Activated T-cell treated with anti-CD3 and anti-CD28 coated beads, Interleukin-2, amount 50 U/mL, for 24 hours (primary cell): Measurements from ENCODE around the gene LY6G5B.

Source experiments
- DNase-seq: peaks from one replicate; pipeline ENCODE4 v3.0.0-alpha.2; 2020
- H3K27ac Mint-ChIP-seq: 2 replicates; pipeline ENCODE4 v1.8.0; 2020; ENCODE audit warnings: mild to moderate bottlenecking, mixed read lengths
- H3K27me3 Mint-ChIP-seq: 2 replicates; pipeline ENCODE4 v1.8.0; 2020; ENCODE audit warnings: mixed read lengths
- H3K36me3 Mint-ChIP-seq: 2 replicates; pipeline ENCODE4 v1.8.0; 2020; ENCODE audit warnings: low read depth, mixed read lengths
- H3K4me1 Mint-ChIP-seq: 2 replicates; pipeline ENCODE4 v1.8.0; 2020; ENCODE audit warnings: low read depth, mixed read lengths
- H3K4me3 Mint-ChIP-seq: 2 replicates; pipeline ENCODE4 v1.8.0; 2020; ENCODE audit warnings: mild to moderate bottlenecking, moderate library complexity, mixed read lengths
- H3K9me3 Mint-ChIP-seq: 2 replicates; pipeline ENCODE4 v1.8.0; 2020; ENCODE audit warnings: mixed read lengths

The LY6G5B gene

DNA sequence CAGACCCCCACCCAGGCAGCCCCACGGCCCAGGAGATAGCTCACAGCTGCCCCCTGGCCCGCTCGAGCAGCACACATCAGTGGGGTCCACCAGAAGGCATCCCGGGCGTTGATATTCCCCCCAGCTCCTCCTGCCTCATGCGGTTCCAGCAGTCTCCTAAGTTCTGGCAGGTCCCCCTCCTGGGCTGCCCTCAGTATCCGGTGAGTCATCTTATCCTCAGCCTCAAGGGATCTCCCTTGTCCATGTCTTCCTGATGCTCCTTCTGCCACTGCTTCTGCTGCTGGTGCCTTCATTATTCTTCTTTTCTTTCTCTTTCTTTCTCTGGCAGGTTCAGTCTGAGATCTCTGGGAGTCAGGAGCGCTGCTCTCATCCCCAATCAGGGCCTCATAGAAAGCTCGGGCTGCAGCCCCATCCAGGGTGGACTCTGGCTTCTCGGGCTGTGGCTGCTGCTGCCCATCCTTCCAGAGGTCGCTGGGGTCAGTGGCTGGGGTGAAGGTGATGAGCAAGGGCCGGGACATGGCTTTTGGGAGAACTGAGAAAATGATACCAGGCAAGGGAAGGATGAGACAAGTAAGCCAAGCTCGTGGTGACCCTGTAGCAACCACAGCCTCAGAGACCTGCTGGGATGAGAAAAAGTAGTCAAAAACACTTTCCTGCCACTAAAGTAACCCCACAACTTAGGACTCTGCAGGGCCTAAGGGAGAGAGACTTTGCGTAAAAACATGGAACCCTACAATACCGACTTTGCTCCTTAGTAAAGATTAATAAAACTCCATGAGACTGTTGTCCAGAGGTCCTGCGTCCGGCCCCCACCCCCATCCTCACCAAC is 5.6 kb upstream of the LY6G5B start:
- Mint-ChIP-seq H3K27ac (peak overlapping the region; percentile 97), H3K9me3 (no peaks in the 10 kb centered on the region), H3K4me3 (peak overlapping the region; percentile 89), H3K4me1 (peaks cover 78% of the 10 kb centered on the region), H3K27me3 (no peaks in the 10 kb centered on the region), H3K36me3 (peaks cover 98% of the 10 kb centered on the region)
- no peak for DNase-seq

DNA sequence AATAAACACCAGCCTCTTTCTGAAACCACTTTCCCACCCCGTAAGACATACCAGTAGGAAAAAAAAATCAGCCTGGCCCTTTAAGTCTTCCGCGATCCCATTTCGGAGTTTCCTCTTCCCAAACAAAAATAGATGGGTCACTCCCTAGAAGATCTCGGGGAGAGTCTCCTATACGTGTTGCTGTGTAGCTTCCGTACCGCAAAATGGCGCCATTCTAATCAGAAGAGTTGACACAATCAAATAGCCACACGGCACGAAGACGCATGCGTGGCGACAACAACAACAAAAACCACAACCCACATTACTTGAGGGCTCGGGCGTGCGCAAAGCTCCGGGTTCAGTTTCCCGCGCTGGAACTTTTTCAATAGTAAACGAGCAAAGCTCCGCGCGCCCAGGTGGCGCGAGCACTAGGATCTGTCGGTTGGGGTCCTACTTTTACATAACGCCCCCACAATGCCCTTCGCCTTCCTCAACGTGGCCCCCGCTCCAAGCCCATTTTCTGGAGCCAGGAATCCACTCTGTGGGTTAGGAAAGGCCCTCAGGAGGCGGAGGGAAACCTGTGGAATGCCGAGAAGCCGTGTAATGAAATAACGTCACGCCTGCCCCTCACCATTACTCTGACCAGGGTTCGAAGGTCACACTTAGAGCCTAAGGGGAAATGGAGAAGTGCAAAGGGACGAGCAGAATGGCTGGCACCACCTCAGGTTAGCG is 4.8 kb upstream of the LY6G5B start, which contains the start of gene GPANK1:
Gene GPANK1, minus strand, starts transcription at position 208 of the 711 bp plus-strand sequence. CDS start 519 bp downstream, outside the sequence.
- H3K4me3 Mint-ChIP-seq: peak within 1 kb of the TSS; percentile 89
- no peaks in the 10 kb centered on the region for H3K27me3 Mint-ChIP-seq
- no peaks in the 10 kb centered on the region for H3K9me3 Mint-ChIP-seq
- peak within 1 kb of the TSS; percentile 97 for H3K27ac Mint-ChIP-seq
- H3K4me1 Mint-ChIP-seq: peaks cover 76% of the 10 kb centered on the region
- peaks cover 98% of the 10 kb centered on the region for H3K36me3 Mint-ChIP-seq
- DNase-seq: peak; percentile 86

DNA sequence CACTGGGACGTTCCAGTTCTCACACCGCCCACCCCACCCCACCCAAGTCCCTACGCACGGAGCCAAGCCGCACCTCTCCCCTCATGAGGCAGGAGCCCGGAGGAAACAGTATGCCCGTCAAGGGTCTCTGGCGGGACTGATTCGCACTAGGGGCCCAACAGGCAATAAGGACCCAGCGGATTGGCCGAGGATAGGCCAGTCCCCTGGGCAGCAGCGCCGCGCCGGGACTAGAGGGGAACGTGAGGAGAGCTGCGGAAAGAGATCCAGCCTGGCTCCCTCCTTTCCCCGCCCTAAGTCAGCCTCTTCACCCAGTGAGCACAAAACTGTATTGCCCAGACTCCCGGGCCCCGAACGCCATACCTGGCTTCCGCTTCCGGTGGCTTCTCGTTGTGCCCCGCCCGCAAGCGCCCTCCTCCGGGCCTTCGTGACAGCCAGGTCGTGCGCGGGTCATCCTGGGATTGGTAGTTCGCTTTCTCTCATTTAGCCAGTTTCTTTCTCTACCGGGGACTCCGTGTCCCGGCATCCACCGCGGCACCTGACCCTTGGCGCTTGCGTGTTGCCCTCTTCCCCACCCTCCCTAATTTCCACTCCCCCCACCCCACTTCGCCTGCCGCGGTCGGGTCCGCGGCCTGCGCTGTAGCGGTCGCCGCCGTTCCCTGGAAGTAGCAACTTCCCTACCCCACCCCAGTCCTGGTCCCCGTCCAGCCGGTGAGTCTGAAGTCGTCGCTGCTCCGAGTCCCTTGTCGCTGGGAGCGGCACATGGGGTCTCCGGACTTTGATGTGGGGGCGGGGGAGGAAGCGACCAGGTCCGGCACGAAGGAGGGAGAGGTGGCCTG is 4.1 kb upstream of the LY6G5B start, which contains the start of gene CSNK2B:
Gene CSNK2B, plus strand, starts transcription at position 580 of the 836 bp plus-strand sequence. CDS start 752 bp downstream, outside the sequence.
- Mint-ChIP-seq H3K9me3 (no peaks in the 10 kb centered on the region), H3K36me3 (peaks cover 100% of the 10 kb centered on the region), H3K27ac (peak within 1 kb of the TSS; percentile 97), H3K4me1 (peaks cover 74% of the 10 kb centered on the region), H3K4me3 (peak within 1 kb of the TSS; percentile 89), H3K27me3 (no peaks in the 10 kb centered on the region)
- peak; percentile 97 for DNase-seq

DNA sequence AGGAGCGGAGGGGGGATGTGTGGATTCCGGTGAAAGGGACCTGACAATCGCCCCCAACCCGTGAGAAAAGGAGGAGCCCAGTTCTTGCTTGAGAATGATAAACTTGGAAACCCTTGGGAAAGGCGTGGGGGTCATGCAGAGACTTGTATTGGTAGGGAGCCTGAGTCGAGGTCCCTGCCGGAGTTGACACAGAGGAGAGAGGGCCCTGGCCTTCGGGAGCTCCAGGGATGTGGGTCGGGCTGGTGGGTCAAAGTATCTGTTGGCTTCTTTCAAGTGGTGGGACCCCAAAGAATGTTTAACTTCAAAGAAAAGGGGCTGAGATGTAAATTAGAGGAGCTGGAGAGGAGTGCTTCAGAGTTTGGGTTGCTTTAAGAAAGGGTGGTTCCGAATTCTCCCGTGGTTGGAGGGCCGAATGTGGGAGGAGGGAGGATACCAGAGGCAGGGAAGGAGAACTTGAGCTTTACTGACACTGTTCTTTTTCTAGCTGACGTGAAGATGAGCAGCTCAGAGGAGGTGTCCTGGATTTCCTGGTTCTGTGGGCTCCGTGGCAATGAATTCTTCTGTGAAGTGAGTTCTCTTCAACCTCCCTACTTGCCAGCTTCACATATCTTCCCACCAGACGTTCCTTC is 3.3 kb upstream of the LY6G5B start:
- peak overlapping the region; percentile 89 for H3K4me3 Mint-ChIP-seq
- DNase-seq: no peak
- peaks cover 100% of the 10 kb centered on the region for H3K36me3 Mint-ChIP-seq
- H3K27me3 Mint-ChIP-seq: no peaks in the 10 kb centered on the region
- peaks cover 67% of the 10 kb centered on the region for H3K4me1 Mint-ChIP-seq
- peak overlapping the region; percentile 97 for H3K27ac Mint-ChIP-seq
- no peaks in the 10 kb centered on the region for H3K9me3 Mint-ChIP-seq

DNA sequence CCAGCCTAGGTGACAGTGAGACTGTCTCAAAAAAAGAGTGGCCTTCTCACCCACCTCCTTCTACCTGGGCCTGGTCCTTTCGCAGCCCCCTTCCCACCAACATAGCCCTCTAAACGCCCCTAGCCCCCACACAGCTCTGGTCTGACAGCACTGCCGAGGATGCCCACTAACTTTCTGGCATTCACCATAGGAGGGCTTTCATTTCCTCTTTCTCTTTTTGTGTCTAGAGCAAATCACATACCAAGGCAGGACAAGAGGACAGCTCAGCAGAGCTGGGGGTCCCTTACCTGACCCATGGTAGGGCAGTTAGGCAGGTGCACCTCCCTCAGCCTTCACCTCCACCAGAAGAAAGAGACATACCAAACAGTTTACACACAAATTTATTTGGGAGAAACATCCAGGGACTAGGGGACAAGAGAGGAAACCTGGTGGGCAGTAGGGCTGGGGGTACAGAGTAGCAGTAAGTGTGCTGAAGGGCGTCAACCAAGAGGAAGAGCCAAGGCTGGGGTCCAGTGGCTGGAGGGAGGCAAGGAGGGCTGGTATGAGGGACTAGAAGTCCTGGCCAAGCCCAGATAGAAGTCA is 6.6 kb downstream of the LY6G5B start:
- Mint-ChIP-seq H3K27me3 (no peaks in the 10 kb centered on the region), H3K4me1 (peaks cover 14% of the 10 kb centered on the region), H3K4me3 (no peak overlapping the region), H3K27ac (peak overlapping the region; percentile 9), H3K9me3 (no peaks in the 10 kb centered on the region), H3K36me3 (peaks cover 37% of the 10 kb centered on the region)
- DNase-seq: no peak

DNA sequence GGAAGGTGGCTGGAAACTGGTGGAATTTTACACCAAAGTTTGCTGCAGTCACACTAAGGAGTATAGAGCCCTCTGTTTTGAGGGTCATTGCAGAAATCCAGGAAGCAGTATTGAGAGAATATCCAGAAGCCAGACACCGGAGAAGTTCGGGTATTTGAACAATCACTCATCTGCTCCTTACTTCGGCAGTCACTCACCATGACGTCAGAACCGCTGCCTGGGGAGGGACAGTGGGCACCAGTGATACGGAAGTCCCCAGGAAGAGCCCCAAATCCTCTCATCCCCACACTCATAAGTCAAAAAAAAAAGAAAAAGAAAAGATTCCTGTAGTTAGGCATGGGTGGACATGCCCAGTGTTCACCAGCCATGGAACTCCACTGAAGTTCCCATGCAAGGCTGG is 7.1 kb downstream of the LY6G5B start:
- Mint-ChIP-seq H3K4me3 (no peak overlapping the region), H3K27ac (no peak overlapping the region)

DNA sequence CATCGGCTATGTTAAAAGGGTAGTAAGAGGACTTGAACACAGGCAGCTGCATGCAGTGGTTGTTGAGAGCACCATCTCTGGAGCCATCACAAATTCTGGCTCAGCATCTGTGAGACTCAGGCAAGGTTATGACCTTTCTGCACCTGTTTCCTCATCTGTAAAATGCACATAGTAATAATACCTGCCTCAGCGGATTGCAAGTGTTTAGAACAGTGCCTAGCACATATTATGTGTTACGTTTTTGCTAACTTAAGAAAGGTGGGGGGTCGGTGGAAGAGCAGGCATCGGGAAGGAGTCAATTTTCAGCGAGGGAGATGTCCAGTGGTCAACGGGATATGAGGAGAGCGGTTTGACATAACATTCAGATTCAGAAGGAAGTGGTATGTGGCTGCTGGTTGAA is 8.2 kb downstream of the LY6G5B start:
- Mint-ChIP-seq H3K9me3 (no peaks in the 10 kb centered on the region), H3K27me3 (no peaks in the 10 kb centered on the region), H3K27ac (no peak overlapping the region), H3K4me1 (peaks cover 20% of the 10 kb centered on the region), H3K4me3 (no peak overlapping the region), H3K36me3 (peaks cover 21% of the 10 kb centered on the region)
- no peak for DNase-seq

More for the DNA sequence above, 7.1 kb downstream of the LY6G5B start:
- H3K27me3 Mint-ChIP-seq: no peaks in the 10 kb centered on the region
- H3K4me1 Mint-ChIP-seq: peaks cover 19% of the 10 kb centered on the region
- DNase-seq: no peak
- H3K36me3 Mint-ChIP-seq: peaks cover 32% of the 10 kb centered on the region
- no peaks in the 10 kb centered on the region for H3K9me3 Mint-ChIP-seq

DNA sequence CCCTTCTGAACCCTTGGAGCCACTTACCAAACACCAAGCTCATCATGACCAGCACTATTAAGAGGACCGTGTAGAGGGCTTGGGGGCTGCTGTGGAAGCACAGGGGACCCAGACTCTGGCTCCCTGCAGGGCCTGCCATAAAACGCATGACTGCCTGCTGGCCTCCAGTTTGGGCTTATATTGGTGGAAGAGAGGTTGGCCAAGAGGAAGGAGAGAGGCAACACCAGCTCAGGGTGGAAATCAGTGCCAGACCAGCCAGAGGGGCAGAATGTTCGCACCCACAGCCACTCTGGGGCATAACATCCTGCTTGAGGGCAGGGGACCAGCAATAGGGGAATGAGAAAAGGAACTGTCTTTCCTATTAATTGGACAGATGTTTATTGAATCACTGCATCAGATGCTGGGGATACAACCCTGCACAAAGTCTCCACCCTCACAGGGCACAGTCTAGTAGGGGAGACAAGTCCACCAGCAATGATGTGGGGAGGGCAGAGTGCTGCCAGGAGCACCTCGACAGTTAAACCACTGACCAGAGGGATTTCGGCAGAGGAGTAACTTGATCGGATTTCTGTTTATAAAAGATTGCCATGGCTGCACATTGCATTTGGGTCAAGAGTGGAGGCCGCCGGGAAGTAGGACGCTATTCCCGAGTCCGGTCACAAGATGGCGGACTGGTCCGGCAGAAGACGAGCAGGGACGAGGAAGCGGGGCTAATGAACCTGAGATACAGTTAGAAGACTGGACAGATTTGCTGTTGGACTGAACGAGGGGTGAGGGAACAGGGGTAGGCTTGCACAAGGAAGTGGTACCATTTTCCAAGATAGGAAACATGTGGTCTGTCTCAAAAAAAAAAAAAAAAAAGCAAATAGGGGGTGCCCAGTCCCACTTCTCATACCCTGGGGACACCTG is 10.7 kb downstream of the LY6G5B start, which contains the start of gene LY6G5C:
Gene LY6G5C, minus strand, starts transcription at position 842 of the 909 bp plus-strand sequence. Its CDS starts 694 bp downstream, at position 148.
- H3K4me1 Mint-ChIP-seq: peaks cover 20% of the 10 kb centered on the region
- peak within 1 kb of the TSS; percentile 79 for H3K4me3 Mint-ChIP-seq
- H3K9me3 Mint-ChIP-seq: no peaks in the 10 kb centered on the region
- peaks cover 13% of the 10 kb centered on the region for H3K36me3 Mint-ChIP-seq
- no peaks in the 10 kb centered on the region for H3K27me3 Mint-ChIP-seq
- H3K27ac Mint-ChIP-seq: peak within 1 kb of the TSS; percentile 75
- DNase-seq: peak; percentile 77

DNA sequence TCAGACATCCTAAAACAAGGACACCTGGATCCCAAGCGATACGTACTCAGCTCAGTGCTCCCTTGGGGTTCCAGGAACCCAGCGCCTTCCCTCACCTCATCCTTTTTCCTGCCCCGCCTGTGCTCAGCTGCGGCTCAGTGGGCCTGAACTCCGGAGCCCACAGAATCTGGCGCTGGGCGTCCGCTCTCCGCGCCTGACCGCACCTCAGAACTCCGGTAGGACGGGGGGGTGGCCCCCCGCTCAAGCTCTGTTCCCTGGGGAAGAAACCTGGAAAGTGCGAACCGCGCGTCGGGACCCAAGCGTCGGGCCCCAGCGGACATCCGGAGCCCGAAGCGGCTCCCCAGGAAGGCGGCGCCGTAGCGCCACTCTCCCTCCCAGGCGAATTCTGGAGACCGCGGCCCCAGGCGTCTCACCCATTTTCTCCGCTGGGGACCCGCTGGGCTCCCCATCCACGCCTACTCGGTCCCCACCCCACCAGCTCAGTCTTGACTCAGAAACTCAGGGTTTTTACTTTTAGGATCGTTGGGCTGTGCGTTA is 11.4 kb downstream of the LY6G5B start:
- Mint-ChIP-seq H3K4me3 (peak overlapping the region; percentile 79), H3K27me3 (no peaks in the 10 kb centered on the region), H3K9me3 (no peaks in the 10 kb centered on the region), H3K36me3 (peaks cover 18% of the 10 kb centered on the region), H3K4me1 (peaks cover 20% of the 10 kb centered on the region), H3K27ac (peak overlapping the region; percentile 75)
- DNase-seq: peak; percentile 67

DNA sequence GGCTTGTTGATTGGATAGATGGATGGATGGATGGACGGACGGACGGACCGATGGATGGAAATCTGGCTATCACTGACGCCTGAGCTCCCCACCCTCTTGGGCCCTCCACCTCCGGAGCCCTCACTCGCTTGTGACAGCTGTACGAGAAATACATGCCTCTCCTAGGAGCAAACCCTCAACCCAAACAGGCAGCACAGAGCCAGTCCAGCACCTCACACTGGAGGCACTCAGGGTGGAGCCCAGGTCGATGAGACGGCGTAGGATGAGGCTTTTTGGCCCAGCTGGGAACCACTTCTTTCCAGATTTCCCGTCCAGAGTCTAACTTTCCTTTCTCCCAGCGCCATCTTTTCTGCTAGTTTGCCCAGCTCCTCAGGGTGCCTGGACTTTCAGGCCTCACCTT is 13.8 kb downstream of the LY6G5B start:
- H3K9me3 Mint-ChIP-seq: no peaks in the 10 kb centered on the region
- no peak overlapping the region for H3K27ac Mint-ChIP-seq
- no peak overlapping the region for H3K4me3 Mint-ChIP-seq

DNA sequence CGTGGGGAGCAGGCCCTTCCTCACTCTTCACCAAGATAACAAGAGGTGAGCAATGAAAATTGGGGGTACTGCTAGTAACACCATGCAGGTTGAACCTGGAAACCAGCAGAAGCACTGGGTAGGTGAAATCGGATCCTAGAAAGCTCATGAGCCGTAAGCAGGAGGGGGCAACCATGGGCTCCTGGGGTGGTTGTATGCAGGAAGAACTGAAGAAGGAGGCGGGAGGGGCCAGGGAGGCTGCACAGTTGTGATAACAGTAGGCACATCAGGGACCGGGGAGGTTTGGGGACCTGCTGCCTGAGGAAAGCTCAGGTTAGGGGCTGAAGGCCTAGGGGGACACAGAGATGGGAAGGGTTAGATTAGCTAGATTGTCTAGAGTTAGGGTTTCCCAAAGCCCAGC is 16.7 kb downstream of the LY6G5B start:
- Mint-ChIP-seq H3K27ac (no peak overlapping the region), H3K36me3 (peaks cover 69% of the 10 kb centered on the region), H3K27me3 (no peaks in the 10 kb centered on the region), H3K4me3 (no peak overlapping the region), H3K4me1 (peaks cover 14% of the 10 kb centered on the region), H3K9me3 (no peaks in the 10 kb centered on the region)
- DNase-seq: no peak

More for the DNA sequence above, 13.8 kb downstream of the LY6G5B start:
- Mint-ChIP-seq H3K27me3 (no peaks in the 10 kb centered on the region), H3K4me1 (peaks cover 20% of the 10 kb centered on the region), H3K36me3 (peaks cover 41% of the 10 kb centered on the region)
- no peak for DNase-seq

DNA sequence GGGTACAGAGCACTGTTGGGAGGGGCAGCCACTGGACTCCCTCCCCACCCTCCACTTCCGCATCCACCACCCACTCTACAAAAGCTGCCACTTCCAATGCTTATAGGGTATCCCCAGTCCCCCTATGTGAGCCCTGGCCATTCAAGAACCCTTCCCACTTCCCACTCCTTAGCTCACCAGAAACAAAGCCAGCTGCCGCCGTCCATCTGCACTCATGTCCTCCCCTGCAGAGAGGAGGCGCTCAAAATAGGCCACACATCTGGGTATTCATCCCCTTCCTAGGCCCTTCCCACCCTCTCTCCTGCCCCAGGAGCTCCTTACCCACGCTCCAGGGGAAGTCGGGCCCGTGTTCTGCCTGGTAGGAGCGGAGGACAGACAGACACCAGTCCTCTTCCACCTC is 17.5 kb downstream of the LY6G5B start:
- Mint-ChIP-seq H3K9me3 (no peaks in the 10 kb centered on the region), H3K4me1 (peaks cover 9% of the 10 kb centered on the region), H3K27ac (no peak overlapping the region), H3K36me3 (peaks cover 75% of the 10 kb centered on the region), H3K4me3 (no peak overlapping the region), H3K27me3 (no peaks in the 10 kb centered on the region)
- DNase-seq: no peak
